Measurements from ENCODE around the gene EXOC3L4.

The EXOC3L4 gene

DNA sequence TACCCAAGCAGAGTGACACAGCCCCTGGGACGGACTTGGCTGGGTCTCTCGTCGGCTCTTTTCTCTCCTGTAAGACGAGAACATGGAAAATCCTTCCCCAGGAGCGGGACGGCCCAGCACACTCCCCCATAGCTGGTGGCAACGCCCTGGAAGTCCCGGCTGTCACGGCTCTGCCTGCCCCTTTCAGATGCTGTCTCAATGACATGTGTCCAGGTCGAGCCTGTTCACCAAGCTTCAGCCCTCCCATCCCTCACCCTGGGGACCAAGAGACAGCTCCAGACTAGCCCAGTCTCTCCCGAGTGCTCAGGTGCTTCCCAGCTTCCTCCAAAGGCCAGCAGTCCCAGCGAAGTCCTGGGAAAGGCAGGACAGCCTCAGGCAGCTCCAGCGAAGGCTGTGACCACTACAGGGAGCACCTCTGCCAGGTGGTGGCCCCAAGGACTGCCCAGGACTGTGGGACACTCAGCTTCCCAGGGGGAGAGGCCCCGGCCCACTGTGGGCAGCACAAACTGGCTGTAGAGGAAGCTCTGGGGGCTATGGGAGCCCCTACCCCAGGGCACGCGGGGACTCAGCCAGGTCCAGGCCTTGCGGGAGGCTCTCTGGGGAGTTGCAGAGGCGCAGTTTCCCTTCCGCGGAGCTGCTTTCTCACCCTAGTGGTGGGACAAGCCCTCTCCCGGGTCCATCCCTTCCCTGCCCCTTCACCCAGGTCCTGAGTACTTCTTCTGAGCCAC lies 62.3 kb downstream of the EXOC3L4 start:
- DNase-seq: no peak

- no peak for DNase-seq
Observed at GRCh38 chr14:103157969-103158368, 63.4 kb downstream of the EXOC3L4 start.

GRCh38 chr14:103158688-103159087 lies 64.2 kb downstream of the EXOC3L4 start:
- no peak for DNase-seq
